HG02642 (cell line): Measurements from ENCODE around the gene CASS4.

Experiments
- ATAC-seq: cut with Tn5 transposase; IDR thresholded peaks from one replicate; pipeline ENCODE4 v1.9.1; 2021; ENCODE audit warnings: mild to moderate bottlenecking; ENCODE audit not compliant: unreplicated experiment, poor library complexity

The CASS4 gene

GRCh38 chr20:56440346-56441007 is 28.4 kb downstream of the CASS4 start:
- peak; percentile 62 for ATAC-seq

- ATAC-seq: no peak
Measured at GRCh38 chr20:56442389-56443365, 30.6 kb downstream of the CASS4 start.

- no peak for ATAC-seq
Measured at GRCh38 chr20:56443654-56444540, 31.8 kb downstream of the CASS4 start.

- ATAC-seq: no peak
Measured at GRCh38 chr20:56445130-56445529, 33.1 kb downstream of the CASS4 start.

GRCh38 chr20:56445540-56445939 is 33.5 kb downstream of the CASS4 start:
- ATAC-seq: no peak

GRCh38 chr20:56447227-56447626 is 35.2 kb downstream of the CASS4 start:
- ATAC-seq: no peak

GRCh38 chr20:56449459-56449858 is 37.4 kb downstream of the CASS4 start:
- no peak for ATAC-seq

- ATAC-seq: no peak
Measured at GRCh38 chr20:56451056-56451765, 39.2 kb downstream of the CASS4 start.

- ATAC-seq: peak; percentile 65
Measured at GRCh38 chr20:56453352-56453751, 41.3 kb downstream of the CASS4 start.

GRCh38 chr20:56454754-56455153 is 42.7 kb downstream of the CASS4 start:
- ATAC-seq: peak; percentile 75

- ATAC-seq: no peak
Measured at GRCh38 chr20:56458206-56458821, 46.3 kb downstream of the CASS4 start.

- ATAC-seq: no peak
Measured at GRCh38 chr20:56460459-56460858, 48.4 kb downstream of the CASS4 start.

- ATAC-seq: no peak
Measured at GRCh38 chr20:56461576-56461975, 49.5 kb downstream of the CASS4 start.

GRCh38 chr20:56463428-56463827 is 51.4 kb downstream of the CASS4 start:
- ATAC-seq: no peak

- no peak for ATAC-seq
Measured at GRCh38 chr20:56465997-56466396, 53.9 kb downstream of the CASS4 start.

- ATAC-seq: no peak
Measured at GRCh38 chr20:56467968-56468315, 55.9 kb downstream of the CASS4 start.

- peak; percentile 99 for ATAC-seq
Measured at GRCh38 chr20:56468316-56469076, 56.4 kb downstream of the CASS4 start, which contains the start of gene RTF2. Gene RTF2, plus strand, starts transcription at chr20:56468627. Its CDS starts 71 bp downstream, at chr20:56468698.

- no peak for ATAC-seq
Measured at GRCh38 chr20:56469077-56469449, 57.0 kb downstream of the CASS4 start.

GRCh38 chr20:56483970-56484369 is 71.9 kb downstream of the CASS4 start:
- ATAC-seq: no peak
